Esophagus muscularis mucosa (tissue), 4 donors: ENCODE measurements around the gene CREB3L2. TPM values are rescaled to one million over a fixed set of nuclear protein-coding genes. Genes with fewer than 3 reads are reported as not detected.
"Not testable (repeated sequence)": the region's sequence is repeated elsewhere in the genome, so short reads cannot be mapped to it uniquely, and the experiment has no call there.

Experiments used
- DNase-seq: peaks from one replicate; pipeline ENCODE4 v3.0.0-alpha.2; 2017; ENCODE audit errors: extremely low spot score
- H3K27ac ChIP-seq, 4 donors: fragments of 200-600 bp; sonication (generic); replicated peaks in 1 of 4; 1 replicate in 3 of 4; 2 replicates in 1 of 4; pipeline ENCODE4 v1.5.1; 2016 to 2019; ENCODE audit warnings: mild to moderate bottlenecking in 1 of 4
- H3K27me3 ChIP-seq, 4 donors: fragments of 200-600 bp; sonication (generic); one replicate each; pipeline versions ENCODE4 v1.5.1 to v1.6.0; 2016 to 2019
- H3K36me3 ChIP-seq, 4 donors: fragments of 200-600 bp; sonication (generic); one replicate each; pipeline ENCODE4 v1.5.1; 2016 to 2019
- H3K4me1 ChIP-seq, 4 donors: fragments of 200-600 bp; sonication (generic); one replicate each; pipeline ENCODE4 v1.5.1; 2016 to 2019
- H3K4me3 ChIP-seq, 4 donors: fragments of 200-600 bp; sonication (generic); 1 replicate in 2 of 4; 2 replicates in 2 of 4; pipeline ENCODE4 v1.5.1; 2016 to 2019; ENCODE audit warnings: mild to moderate bottlenecking in 4 of 4, moderate library complexity in 1 of 4
- H3K9me3 ChIP-seq, 4 donors: fragments of 200-600 bp; sonication (generic); 1 replicate in 3 of 4; 2 replicates in 1 of 4; pipeline ENCODE4 v1.5.1; 2016 to 2019
- CTCF ChIP-seq, 3 experiments: fragments of 200-600 bp in 2 of 3; fragments of 450-650 bp in 1 of 3; sonication (generic) in 2 of 3; IDR thresholded peaks; one replicate each; pipeline ENCODE4 v1.5.1; 2017 to 2019; ENCODE audit warnings: antibody characterized with exemption in 3 of 3, mild to moderate bottlenecking in 2 of 3, moderate library complexity in 1 of 3
- EP300 ChIP-seq: sonication (generic); formaldehyde crosslinking; IDR thresholded peaks from one replicate; pipeline ENCODE4 v1.6.1; 2017; ENCODE audit warnings: antibody characterized with exemption
- POLR2A ChIP-seq: fragments of 450-650 bp; IDR thresholded peaks from one replicate; pipeline ENCODE4 v1.6.1; 2017; ENCODE audit warnings: antibody characterized with exemption, moderate library complexity, mild to moderate bottlenecking, low read depth
- POLR2AphosphoS5 ChIP-seq, 2 donors: sonication (generic); formaldehyde crosslinking; IDR thresholded peaks; one replicate each; pipeline ENCODE4 v1.6.1; 2017; ENCODE audit warnings: antibody characterized with exemption in 2 of 2
- WGBS: methylation state at CpG from one replicate; pipeline ENCODE4 v1.1.5; 2018; 5-methylcytosine and 5-hydroxymethylcytosine counted together
- intact Hi-C: fragments of 100-400 bp; cut with DNase I; formaldehyde crosslinking; loops from one replicate; pipeline ENCODE4 v1.15.1; 2023
- total RNA-seq, 4 donors: library from RNA; depleted of rRNA; stranded (reverse); fragments of >200 nt; gene quantifications; one replicate each; pipeline versions ENCODE4 v1.1.0 to v1.2.1, GENCODE V29; 2016

Gene CREB3L2
- total RNA-seq, 4 donors from 2014 or later, result 29.2 to 43.4 (median 37.1) TPM

GRCh38 chr7:137834552-137834951, 167.3 kb downstream of the CREB3L2 start:
- TF ChIP-seq POLR2AphosphoS5 (IDR thresholded peaks at IDR 0.05) (no peak), CTCF (IDR thresholded peaks at IDR 0.05) (no peak), POLR2A (no peak), EP300 (no peak)
- Histone ChIP-seq H3K4me3 (no peak overlapping the region), H3K4me1 (peaks cover 0 to 17% (median 3%) of the 10 kb centered on the region in 4 donors), H3K27me3 (no peaks in the 10 kb centered on the region), H3K27ac (peak overlapping the region in 1 of 4 donors; percentile 59), H3K9me3 (peaks cover 0 to 11% (median 7%) of the 10 kb centered on the region in 4 donors), H3K36me3 (no peaks in the 10 kb centered on the region)
- intact Hi-C loops, result no loop called here
- 93% methylated on average over 1 of the region's 1 CpG for WGBS
- DNase-seq, result peak; percentile 19

GRCh38 chr7:137832990-137833389, 168.9 kb downstream of the CREB3L2 start:
- H3K4me3 ChIP-seq, H3K27ac ChIP-seq, H3K36me3 ChIP-seq, intact Hi-C loops, H3K27me3 ChIP-seq: not testable (repeated sequence)
- H3K4me1 ChIP-seq, result peaks cover 0 to 29% (median 10%) of the 10 kb centered on the region in 4 donors
- 98% methylated on average over 2 of the region's 2 CpGs for WGBS
- peak; percentile 79 for DNase-seq
- peaks cover 0 to 11% (median 7%) of the 10 kb centered on the region in 4 donors for H3K9me3 ChIP-seq

DNA sequence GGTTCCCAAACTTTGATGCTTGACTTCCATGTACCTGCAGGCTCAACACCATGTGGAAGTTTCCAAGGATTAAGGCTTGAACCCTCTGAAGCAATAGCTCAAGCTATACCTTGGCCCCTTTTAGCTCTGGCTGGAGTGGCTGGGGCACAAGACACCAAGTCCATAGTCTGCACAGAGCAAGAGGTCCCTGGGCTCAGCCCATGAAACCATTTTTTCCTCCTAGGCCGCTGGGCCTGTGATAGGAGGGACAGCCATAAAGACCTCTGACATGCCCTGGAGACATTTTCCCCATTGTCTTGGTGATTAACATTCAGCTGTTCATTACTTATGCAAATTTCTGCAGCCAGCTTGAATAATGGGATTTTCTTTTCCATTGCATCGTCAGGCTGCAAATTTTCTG, 169.5 kb downstream of the CREB3L2 start:
- 86% methylated on average over 2 of the region's 2 CpGs for WGBS
- DNase-seq, result peak; percentile 39
- TF ChIP-seq EP300 (no peak), POLR2A (no peak), POLR2AphosphoS5 (IDR thresholded peaks at IDR 0.05) (no peak), CTCF (IDR thresholded peaks at IDR 0.05) (no peak)
- Histone ChIP-seq H3K4me3 (no peak overlapping the region), H3K36me3 (no peaks in the 10 kb centered on the region), H3K4me1 (peaks cover 0 to 29% (median 10%) of the 10 kb centered on the region in 4 donors), H3K27me3 (no peaks in the 10 kb centered on the region), H3K27ac (no peak overlapping the region), H3K9me3 (peaks cover 0 to 11% (median 7%) of the 10 kb centered on the region in 4 donors)
- intact Hi-C loops, result no loop called here

GRCh38 chr7:137831555-137831954, 170.3 kb downstream of the CREB3L2 start:
- H3K27ac ChIP-seq, H3K27me3 ChIP-seq, H3K36me3 ChIP-seq, H3K4me3 ChIP-seq, intact Hi-C loops, DNase-seq: not testable (repeated sequence)
- H3K4me1 ChIP-seq, result peaks cover 0 to 28% (median 10%) of the 10 kb centered on the region in 4 donors
- 100% methylated on average over 1 of the region's 1 CpG for WGBS
- H3K9me3 ChIP-seq, result peaks cover 0 to 11% (median 7%) of the 10 kb centered on the region in 4 donors

GRCh38 chr7:137829337-137829992, 172.4 kb downstream of the CREB3L2 start:
- Histone ChIP-seq H3K27ac (no peak overlapping the region), H3K9me3 (peaks cover 0 to 11% (median 7%) of the 10 kb centered on the region in 4 donors), H3K4me3 (no peak overlapping the region), H3K36me3 (no peaks in the 10 kb centered on the region), H3K4me1 (peaks cover 0 to 15% (median 10%) of the 10 kb centered on the region in 4 donors), H3K27me3 (no peaks in the 10 kb centered on the region)
- WGBS, result 66% methylated on average over 7 of the region's 7 CpGs
- no peak for DNase-seq
- intact Hi-C loops, result loop anchor here (10.0 kb wide), 1 partner anchor 165 kb away; no protein-coding TSS in a partner anchor
- no peak for TF ChIP-seq CTCF (IDR thresholded peaks at IDR 0.05)
- no peak for TF ChIP-seq EP300
- no peak for TF ChIP-seq POLR2AphosphoS5 (IDR thresholded peaks at IDR 0.05)
- TF ChIP-seq POLR2A, result no peak

GRCh38 chr7:137828456-137828855, 173.4 kb downstream of the CREB3L2 start:
- Histone ChIP-seq H3K4me1 (peaks cover 0 to 15% (median 10%) of the 10 kb centered on the region in 4 donors), H3K9me3 (peaks cover 0 to 11% (median 7%) of the 10 kb centered on the region in 4 donors), H3K4me3 (no peak overlapping the region), H3K27ac (no peak overlapping the region), H3K36me3 (no peaks in the 10 kb centered on the region), H3K27me3 (no peaks in the 10 kb centered on the region)
- DNase-seq, result no peak
- intact Hi-C loops, result loop anchor here (10.0 kb wide), 1 partner anchor 164 kb away; no protein-coding TSS in a partner anchor
- 71% methylated on average over 1 of the region's 1 CpG for WGBS
- no peak for TF ChIP-seq CTCF (IDR thresholded peaks at IDR 0.05)
- no peak for TF ChIP-seq EP300
